ENCODE results near the gene SLC9A5.

- no peak; the same call in 1 of the 2 replicates for TF ChIP-seq CTCF (conservative IDR thresholded peaks at IDR 0.05)
- TF ChIP-seq EZH2 (IDR thresholded peaks at IDR 0.05; ENCODE audit: low read depth) = no peak
Measured at GRCh38 chr16:67248401-67249177, at the start of gene SLC9A5.
